ENCODE measurements around the gene SYNJ2BP. TPM values are rescaled to one million over a fixed set of nuclear protein-coding genes. Genes with fewer than 3 reads are reported as not detected.

The SYNJ2BP gene
- total RNA-seq, 1 donor from 2014 or later: 22.2 TPM

DNA sequence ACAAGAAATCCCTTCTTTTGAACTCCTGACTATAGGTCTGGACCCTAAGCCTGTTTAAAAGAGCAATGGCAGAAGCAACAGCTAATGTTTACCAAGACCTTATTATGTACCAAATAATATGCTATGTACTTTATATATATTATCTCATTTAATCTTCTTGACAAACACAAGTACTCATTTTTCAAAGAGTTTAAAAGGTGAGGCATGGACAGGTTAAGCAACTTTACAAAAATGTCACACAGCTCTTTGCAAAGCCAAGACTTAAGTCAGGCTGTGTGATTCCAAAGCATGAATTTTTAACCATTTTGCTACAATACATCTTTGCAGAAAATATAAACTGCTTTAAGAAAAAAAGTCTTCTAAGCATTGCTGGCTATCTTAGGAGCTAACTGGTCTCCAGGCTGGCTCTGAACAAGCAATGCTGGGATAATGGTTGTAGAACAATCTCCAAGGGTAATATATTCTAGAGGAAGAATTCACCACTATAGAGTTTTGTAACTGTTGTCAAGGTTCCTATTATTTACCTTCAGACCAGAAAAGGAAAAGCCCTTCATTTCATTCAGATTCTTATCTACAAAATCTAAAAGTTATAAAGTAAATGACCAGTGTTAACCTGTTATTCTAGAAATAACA lies 22.1 kb downstream of the SYNJ2BP start:
- DNase-seq (ENCODE audit: low spot score) (no peak), ATAC-seq (no peak)

DNA sequence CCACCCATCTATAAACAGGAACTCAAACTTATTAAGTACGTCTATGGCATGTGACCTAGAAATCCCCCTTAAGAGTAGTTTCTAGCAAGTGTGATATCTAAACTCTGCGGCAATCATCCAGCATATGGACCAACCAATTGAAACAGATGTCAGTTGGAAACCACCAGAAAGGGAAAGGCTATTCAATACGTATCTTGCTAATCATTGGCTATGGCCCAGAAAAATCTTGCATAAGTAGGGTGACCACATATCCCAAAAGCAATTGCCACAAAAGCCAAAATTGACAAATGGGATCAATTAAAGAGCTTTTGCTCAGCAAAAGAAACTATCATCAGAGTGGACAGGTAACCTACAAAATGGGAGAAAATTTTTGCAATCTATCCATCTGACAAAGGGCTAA lies 24.2 kb downstream of the SYNJ2BP start:
- ATAC-seq (no peak), DNase-seq (ENCODE audit: low spot score) (no peak)

DNA sequence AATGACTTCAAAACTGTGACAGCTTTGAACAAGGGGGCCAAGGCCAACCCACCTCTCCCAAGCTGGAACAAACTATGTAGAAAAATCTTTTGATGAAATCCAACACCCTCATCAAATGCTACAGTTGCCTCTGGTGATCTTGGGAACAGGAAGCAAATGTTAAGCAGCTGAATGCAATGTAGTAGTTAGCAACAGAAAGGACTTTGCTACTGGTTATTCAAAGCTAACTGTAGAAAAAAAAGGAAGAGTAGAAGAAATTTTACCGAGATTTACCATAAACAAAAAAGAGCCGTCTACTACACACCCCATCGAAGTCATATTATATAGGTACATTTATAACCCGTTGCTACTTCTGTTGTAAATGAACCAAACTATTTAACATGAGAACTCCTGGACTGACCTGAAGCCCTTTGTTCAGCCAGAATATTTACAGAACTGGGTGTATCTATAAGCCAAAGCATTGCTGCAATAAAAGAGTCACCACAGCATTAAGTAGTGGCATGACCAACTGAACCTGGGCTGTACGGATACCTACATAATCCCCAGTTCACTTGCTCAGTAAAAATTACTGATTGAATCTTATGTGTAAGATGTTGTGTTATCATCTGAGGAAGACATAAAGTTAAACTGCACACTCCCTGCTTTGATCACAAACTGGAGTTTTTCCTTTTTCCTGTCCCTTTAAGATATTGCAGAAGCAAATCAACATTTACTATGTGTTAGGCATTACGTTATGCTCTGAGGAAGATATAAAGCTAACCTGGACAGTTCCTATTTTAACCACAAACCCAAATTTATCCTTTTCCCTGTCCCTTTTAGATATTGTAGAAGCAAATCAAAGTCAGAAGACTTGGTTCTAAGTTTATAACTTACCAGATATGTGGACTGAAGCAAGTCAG lies 25.1 kb downstream of the SYNJ2BP start:
- DNase-seq (ENCODE audit: low spot score) (no peak), ATAC-seq (peak; percentile 34)

DNA sequence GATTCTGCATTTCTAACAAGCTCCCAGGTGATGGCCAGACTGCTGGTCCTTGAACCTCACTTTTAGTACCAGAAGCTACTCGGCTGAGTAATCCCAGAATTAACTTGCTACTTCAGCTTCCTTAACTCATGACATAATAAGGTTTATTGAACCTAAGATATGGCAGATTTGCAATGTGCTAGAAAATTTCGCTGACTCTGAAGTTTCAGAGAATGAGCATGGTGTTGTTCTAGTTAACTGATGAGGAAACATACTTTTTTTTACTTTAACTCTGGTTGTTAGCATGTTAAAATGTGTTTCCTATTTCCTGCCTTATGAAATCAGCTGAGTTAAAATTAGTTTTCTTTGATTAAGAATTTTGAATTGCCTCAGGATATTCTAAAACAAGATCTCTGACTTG lies 34.4 kb downstream of the SYNJ2BP start:
- DNase-seq (ENCODE audit: low spot score): no peak
- no peak for ATAC-seq

DNA sequence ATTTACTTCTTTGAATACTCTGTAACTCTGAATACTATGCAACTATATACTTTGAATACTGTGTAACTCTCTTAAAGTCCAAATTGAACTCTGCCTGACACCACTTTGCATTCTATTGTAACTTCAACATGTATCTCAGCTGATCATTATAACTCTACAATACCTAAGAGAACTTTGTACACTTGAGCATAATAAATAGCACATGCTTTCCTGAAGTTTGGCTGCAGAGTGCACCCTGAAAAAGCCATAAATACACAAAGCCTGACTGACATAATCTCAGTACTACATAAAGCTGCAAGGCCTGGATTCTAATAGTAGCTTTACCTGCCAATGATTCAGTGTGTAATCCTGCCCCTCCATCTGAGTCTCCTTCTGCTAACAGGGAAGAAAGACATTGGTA lies 36.1 kb downstream of the SYNJ2BP start:
- ATAC-seq (no peak), DNase-seq (ENCODE audit: low spot score) (no peak)

DNA sequence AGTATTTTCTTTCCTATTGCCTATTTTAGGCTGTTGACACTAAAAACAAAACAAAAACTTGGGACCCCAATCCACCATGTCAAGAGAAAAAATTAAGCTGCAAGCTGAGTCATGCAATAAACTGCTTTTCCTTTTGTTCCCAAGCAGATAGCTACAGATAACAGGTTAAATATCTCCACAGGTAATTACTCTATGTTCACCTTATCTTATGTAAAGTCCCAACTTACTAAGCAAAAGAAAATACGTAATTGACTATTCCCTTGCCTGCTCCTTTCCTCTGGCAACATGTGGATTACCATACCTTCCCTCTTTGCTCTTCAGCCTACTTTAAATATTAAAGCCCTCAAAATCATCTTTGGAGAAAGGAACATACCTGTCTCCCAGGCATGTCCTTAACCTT lies 38.2 kb downstream of the SYNJ2BP start:
- no peak for DNase-seq (ENCODE audit: low spot score)
- ATAC-seq: no peak

Other genes with a start within 250 kb of the SYNJ2BP start
- 0.05 TPM for gene SLC8A3, start 228.1 kb downstream of the SYNJ2BP start, total RNA-seq
- 18.9 TPM for gene COX16, start 57.4 kb downstream of the SYNJ2BP start, total RNA-seq
- not detected for gene ADAM21, start 35.1 kb upstream of the SYNJ2BP start, total RNA-seq
- 0.55 TPM for gene ADAM20, start 117.9 kb upstream of the SYNJ2BP start, total RNA-seq
- 10.2 TPM for gene MED6, start 183.6 kb upstream of the SYNJ2BP start, total RNA-seq
- 0.23 TPM for gene TTC9, start 224.8 kb upstream of the SYNJ2BP start, total RNA-seq

Measured in left lobe of liver (tissue), 2 donors.